Thoracic aorta (tissue), 2 donors: ENCODE data around the gene JAG2. TPM values are rescaled to one million over a fixed set of nuclear protein-coding genes. Genes with fewer than 3 reads are reported as not detected.

Experiments
- ATAC-seq: fragments of 150-250 bp; one replicate; pipeline ENCODE4 v1.8.0; 2017; ENCODE audit warnings: low read depth; ENCODE audit not compliant: insufficient number of reproducible peaks, low FRiP score
- DNase-seq: peaks from one replicate; pipeline ENCODE4 v3.0.0-alpha.2; 2020; ENCODE audit warnings: low spot score
- H3K27ac ChIP-seq, 2 donors: fragments of 200-600 bp; sonication (generic); 1 replicate in 1 of 2; 2 replicates in 1 of 2; pipeline ENCODE4 v1.5.1; 2016; ENCODE audit warnings: mild to moderate bottlenecking in 2 of 2, moderate library complexity in 2 of 2
- H3K27me3 ChIP-seq: fragments of 200-600 bp; sonication (generic); replicated peaks from 2 replicates; pipeline ENCODE4 v1.6.0; 2016; ENCODE audit warnings: mild to moderate bottlenecking; ENCODE audit not compliant: insufficient read depth
- H3K36me3 ChIP-seq: fragments of 200-600 bp; sonication (generic); one replicate; pipeline ENCODE4 v1.5.1; 2016
- H3K4me1 ChIP-seq, 2 donors: fragments of 200-600 bp; sonication (generic); 1 replicate in 1 of 2; 2 replicates in 1 of 2; pipeline versions ENCODE4 v1.5.1 to v1.6.0; 2016; ENCODE audit warnings: low read depth in 2 of 2, mild to moderate bottlenecking in 1 of 2; ENCODE audit not compliant: control insufficient read depth in 1 of 2
- H3K4me3 ChIP-seq: fragments of 200-600 bp; sonication (generic); 2 replicates; pipeline ENCODE4 v1.5.1; 2016; ENCODE audit warnings: mild to moderate bottlenecking
- H3K9me3 ChIP-seq: fragments of 200-600 bp; sonication (generic); 2 replicates; pipeline ENCODE4 v1.5.1; 2016
- CTCF ChIP-seq: fragments of 200-600 bp; sonication (generic); IDR thresholded peaks from one replicate; pipeline ENCODE4 v1.5.1; 2019; ENCODE audit warnings: antibody characterized with exemption
- total RNA-seq, 2 donors: library from RNA; depleted of rRNA; stranded (reverse); fragments of >200 nt; gene quantifications; one replicate each; pipeline versions ENCODE4 v1.1.0 to v1.2.3, GENCODE V29; 2016

JAG2 gene
- total RNA-seq, 2 donors from 2014 or later: 8.8 to 12.0 TPM

- ATAC-seq (no peak), DNase-seq (no peak)
- Histone ChIP-seq H3K27me3 (no peaks in the 10 kb centered on the region), H3K36me3 (no peaks in the 10 kb centered on the region), H3K9me3 (no peaks in the 10 kb centered on the region), H3K4me1 (no peaks in the 10 kb centered on the region), H3K4me3 (no peak overlapping the region), H3K27ac (no peak overlapping the region)
- TF ChIP-seq CTCF: no peak
These were observed 14.1 kb downstream of the JAG2 start for GRCh38 chr14:105154476-105154871.

GRCh38 chr14:105153739-105154475, 14.7 kb downstream of the JAG2 start:
- ATAC-seq (no peak), DNase-seq (no peak)
- TF ChIP-seq CTCF: no peak

GRCh38 chr14:105153331-105153731, 15.2 kb downstream of the JAG2 start:
- H3K27ac ChIP-seq: no peak overlapping the region
- no peak for TF ChIP-seq CTCF
- H3K4me3 ChIP-seq: no peak overlapping the region
- DNase-seq (no peak), ATAC-seq (no peak)
- no peaks in the 10 kb centered on the region for H3K4me1 ChIP-seq
- H3K9me3 ChIP-seq: no peaks in the 10 kb centered on the region
- no peaks in the 10 kb centered on the region for H3K27me3 ChIP-seq
- H3K36me3 ChIP-seq: no peaks in the 10 kb centered on the region

More at GRCh38 chr14:105153739-105154475, 14.7 kb downstream of the JAG2 start:
- Histone ChIP-seq H3K27me3 (no peaks in the 10 kb centered on the region), H3K4me1 (no peaks in the 10 kb centered on the region), H3K4me3 (no peak overlapping the region), H3K9me3 (no peaks in the 10 kb centered on the region), H3K36me3 (no peaks in the 10 kb centered on the region), H3K27ac (no peak overlapping the region)

GRCh38 chr14:105152794-105153241, 15.8 kb downstream of the JAG2 start:
- no peak overlapping the region for H3K27ac ChIP-seq
- no peak overlapping the region for H3K4me3 ChIP-seq
- no peaks in the 10 kb centered on the region for H3K4me1 ChIP-seq
- no peaks in the 10 kb centered on the region for H3K36me3 ChIP-seq
- H3K27me3 ChIP-seq: no peaks in the 10 kb centered on the region
- TF ChIP-seq CTCF: no peak
- no peaks in the 10 kb centered on the region for H3K9me3 ChIP-seq
- ATAC-seq: no peak
- no peak for DNase-seq

GRCh38 chr14:105151838-105152793, 16.5 kb downstream of the JAG2 start:
- Histone ChIP-seq H3K4me1 (no peaks in the 10 kb centered on the region), H3K36me3 (no peaks in the 10 kb centered on the region), H3K27ac (no peak overlapping the region), H3K27me3 (no peaks in the 10 kb centered on the region), H3K9me3 (no peaks in the 10 kb centered on the region), H3K4me3 (no peak overlapping the region)
- no peak for TF ChIP-seq CTCF
- DNase-seq (no peak), ATAC-seq (no peak)
